HG03520 (cell line): ENCODE data around the gene SOBP.

Source experiments
- ATAC-seq: cut with Tn5 transposase; IDR thresholded peaks from one replicate; pipeline ENCODE4 v1.9.1; 2021; ENCODE audit warnings: mild to moderate bottlenecking, moderate library complexity; ENCODE audit not compliant: unreplicated experiment

The SOBP gene

DNA sequence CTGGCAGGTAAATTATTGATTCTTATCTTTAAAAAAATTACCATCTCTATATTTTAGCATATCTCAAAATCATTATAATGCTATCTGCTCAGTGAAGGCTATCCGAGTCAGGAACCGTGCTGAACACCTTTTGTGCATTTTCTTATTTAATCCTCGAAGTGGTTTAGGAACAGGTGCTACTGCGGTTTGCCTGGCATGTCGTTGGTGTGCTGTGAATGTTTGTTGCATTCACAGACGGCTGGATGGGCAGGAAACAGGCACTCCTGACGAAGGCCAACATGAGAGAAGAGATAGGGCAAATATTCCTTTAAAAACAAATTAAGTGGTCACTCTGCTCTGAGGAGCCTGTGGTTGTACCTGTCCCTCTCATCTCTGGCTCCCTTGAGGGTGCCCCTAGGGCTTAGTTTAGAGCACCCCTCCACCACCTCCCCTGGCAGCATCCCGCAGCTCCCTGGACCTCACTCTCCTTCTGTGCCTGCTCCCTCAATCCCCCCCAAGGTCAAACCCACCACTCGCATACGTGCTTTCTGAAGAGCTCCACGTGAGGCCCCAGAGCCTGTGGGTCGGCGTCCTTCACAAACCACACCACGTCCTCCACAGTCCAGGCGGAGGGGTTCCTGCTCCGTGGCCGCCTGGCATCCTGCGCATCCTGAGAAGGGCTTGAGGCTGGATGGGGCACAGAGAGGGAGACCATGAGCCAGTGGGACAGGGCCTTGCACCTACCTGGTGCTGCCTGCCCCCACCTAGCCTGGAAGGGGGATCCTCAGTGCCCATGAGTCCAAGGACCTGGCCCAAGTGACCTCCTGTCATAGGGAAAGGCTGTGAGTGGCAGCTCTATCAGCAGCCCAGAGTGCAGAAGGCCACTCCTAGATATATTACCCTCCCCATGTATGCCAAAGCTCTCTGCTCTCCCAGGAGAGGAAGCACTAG lies 217.7 kb downstream of the SOBP start:
- no peak for ATAC-seq

DNA sequence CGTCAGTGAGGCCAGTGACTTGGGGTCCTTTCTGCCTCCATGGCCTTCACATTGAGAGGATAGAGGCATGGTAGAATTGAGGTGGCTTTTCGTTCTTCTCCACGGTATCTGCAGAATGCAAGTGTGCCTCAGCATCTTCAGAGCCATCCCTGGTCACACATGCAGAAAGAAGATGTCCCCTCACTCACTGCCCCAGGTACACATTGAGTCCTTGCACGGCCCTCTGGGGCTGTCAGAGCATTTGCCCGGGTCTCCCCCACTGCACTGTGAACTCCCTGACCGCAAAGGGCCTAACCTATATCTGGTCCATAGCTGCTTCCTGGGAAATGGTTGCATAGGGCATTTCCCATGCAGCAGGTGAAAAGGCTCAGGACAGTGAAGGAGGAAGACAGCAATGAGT lies 218.5 kb downstream of the SOBP start:
- no peak for ATAC-seq

DNA sequence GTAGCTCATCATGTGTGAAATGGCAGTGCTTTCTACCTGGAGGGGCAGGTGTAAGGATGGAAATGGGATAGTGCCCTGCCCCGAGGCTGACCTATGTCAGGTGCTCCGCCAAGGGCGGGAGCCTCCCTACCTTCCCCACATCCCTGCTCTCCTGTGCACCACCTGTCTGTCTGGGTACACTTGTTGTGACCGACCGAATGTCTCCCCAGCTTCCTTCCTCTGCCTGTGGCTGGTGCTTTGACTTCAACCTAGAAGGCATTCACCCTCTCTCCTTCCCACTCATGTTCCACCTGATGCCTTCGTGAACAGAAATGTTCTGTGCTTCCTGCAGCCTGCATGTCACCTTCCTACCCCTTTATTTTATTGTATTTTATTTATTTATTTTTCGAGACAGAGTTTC lies 219.4 kb downstream of the SOBP start:
- no peak for ATAC-seq
